HG03520 (cell line): ENCODE results near the gene RWDD3.

Experiments
- ATAC-seq: cut with Tn5 transposase; IDR thresholded peaks from one replicate; pipeline ENCODE4 v1.9.1; 2021; ENCODE audit warnings: mild to moderate bottlenecking, moderate library complexity; ENCODE audit not compliant: unreplicated experiment

RWDD3 gene

DNA sequence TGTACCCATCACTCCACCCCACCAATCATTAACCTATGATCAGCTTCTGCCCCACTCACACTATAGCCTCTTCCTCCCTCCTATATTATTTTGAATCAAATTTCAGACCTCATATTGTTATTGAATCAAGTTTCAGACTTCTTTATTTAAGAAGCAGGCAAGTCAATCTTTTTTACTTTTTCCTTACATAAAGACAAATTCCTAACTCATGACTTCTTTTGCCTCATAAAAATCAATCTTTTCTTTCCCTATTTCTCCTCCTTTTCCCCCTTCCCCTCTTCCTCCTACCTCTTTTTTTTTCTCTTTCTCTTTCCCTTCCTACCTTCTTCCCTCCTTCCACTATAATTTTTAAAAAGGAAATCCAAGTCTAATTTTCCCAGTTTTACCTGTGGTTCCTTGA is 4.3 kb upstream of the RWDD3 start:
- no peak for ATAC-seq

DNA sequence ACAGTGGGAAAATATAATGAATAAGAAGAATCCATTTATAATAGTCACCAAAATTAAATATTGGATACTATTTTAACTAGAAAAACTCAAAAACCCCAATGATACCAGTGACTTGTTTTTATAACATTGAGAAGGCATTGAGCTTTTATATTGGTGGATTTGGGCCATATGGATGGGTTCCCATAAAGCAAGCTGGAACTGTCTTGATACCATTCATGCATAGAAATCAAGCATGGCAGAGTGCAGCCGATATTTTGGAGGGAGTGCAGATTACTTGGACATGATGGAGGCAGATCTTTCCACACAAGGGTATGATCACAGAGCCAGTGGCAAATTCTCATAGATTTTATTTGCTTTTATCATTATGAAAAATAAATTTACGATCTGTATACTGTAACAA is 3.8 kb upstream of the RWDD3 start:
- ATAC-seq: no peak

DNA sequence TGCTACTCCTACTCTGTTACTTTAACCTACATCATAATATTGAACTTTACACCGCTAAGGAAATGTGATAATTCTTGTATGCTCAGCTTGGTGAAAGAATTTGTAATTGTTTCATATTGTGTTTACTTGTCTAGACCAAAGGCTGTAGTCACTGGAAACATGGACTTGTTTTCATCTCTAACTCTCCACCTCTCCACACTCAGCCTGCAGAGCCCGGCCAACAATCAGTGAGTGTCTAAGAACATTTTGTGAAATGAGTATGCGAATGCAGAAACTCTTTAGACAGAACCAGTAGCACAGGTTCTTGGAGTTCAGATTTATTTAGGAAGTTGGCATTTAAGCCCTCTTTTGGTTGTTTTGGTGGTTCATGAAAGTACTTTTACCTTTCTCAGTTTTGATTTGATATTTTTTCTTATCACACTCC is 3.2 kb upstream of the RWDD3 start:
- ATAC-seq: no peak

DNA sequence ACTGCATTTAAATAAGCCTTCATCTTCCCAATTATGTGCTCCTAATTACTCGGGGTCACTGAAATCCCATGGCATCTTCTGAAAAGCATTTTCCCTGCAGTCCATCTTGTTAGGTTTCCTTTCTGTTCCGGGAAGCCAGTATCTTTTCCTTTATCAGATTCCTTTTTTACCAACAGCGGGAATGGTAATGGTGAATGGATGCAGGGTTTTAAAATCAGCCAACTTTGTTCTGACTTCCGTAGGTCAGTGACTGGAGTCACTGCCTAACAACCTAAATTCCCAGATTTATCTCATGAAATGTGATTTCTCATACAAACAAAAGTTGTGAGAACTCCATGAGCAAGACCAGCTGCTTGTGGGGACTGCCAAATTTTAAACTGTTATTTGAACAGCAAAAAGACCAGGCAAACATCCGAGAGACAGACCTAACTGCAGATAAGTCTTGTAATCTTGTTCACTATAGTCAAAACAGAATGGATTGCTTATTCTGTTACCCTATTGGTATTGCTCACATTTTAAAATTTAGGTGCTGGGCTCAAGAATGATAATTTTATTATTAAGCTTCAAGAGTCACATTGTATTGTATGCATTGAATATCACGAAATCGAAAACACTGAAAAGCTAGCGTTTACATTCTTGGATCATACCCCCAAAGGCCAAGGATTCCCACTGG is 1.2 kb upstream of the RWDD3 start:
- ATAC-seq: no peak

DNA sequence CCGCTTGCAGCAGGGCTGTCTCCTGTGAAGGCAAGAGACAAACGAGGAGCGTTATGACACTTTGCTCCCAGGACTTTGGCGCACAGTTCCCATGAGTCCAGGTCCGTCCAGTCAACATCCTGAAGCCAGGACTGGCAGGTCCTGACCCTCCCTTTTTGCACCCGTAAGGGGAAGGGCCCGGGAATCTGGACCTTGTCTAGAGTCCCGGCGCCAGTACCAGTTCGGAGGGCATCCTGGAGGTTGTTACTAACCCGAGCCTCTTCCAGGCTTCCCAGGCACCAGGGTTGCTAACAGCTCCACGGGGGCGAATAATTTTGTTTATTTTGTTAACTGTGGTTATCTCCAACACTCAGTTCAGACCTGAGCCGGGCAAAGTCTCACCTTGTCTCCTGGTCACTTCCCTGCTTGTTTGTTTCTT is 682 bp upstream of the RWDD3 start:
- no peak for ATAC-seq

DNA sequence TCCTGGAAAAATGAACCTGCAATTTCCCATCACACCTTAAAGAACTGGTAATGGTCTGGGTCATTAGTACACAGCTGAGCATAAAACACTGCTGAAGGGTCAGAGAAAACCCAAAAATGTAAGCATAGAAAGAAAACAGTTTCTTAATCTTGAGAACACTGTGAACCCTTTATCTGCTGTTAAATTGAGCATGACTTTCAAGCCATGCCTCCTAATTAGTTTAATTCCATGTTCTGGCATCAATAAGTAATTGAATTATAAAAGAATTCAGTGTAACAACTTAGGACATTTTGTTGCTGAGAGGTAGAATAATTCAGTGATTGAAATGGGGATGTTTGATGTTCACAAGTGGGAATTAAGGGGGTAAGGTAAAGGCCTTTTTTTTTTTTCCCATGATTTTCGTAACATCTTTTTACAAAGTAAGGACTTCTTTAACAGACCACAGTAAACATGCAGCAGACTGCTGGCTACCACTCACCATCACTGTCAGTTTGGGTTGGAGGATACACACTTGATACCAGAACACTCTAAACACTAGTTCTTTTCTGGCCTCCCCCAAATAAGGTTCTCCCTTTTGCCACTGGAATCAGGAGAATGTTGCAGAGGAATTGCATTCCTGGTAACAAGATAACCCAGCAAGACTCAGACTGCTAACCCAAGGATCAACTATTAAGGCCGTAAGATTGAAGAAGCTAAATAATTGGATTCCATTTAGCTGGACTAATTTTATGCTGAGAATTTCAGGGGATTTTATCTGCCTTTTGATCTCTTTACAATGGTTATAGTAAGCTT is 3.0 kb downstream of the RWDD3 start:
- ATAC-seq: no peak

DNA sequence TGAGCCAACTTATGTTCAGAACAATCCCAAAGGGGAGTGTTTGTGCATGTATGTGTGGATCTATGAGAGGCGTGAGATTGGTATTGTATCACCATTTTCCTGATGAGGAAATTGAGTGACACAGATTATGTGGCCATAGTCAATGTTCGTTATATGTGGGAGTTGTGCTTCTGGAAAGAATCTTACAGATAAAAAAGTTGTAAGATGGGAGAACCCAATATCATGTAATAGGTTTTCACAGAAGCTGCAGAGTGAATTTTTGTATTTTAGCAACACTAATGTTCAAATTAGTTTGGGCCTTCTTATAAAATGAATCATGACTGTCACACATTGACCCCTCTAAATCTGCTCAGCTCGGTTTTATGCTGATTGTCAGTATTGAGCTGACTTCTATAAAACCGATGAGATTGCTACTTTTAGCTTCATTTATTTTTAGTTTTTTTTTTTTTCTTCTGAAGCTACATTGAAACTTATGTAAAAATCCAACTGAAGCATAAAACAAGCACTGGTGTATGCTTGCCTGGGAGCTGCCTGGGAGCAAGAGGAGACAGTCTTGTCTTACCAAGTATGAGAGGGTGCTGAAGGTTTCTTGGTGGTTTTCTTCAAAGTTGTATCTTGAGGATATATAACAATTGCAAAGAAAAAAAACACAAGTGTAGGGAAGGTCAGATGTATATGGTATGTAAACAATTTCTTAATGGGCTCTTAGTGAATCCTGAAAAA is 4.1 kb downstream of the RWDD3 start:
- ATAC-seq: no peak

DNA sequence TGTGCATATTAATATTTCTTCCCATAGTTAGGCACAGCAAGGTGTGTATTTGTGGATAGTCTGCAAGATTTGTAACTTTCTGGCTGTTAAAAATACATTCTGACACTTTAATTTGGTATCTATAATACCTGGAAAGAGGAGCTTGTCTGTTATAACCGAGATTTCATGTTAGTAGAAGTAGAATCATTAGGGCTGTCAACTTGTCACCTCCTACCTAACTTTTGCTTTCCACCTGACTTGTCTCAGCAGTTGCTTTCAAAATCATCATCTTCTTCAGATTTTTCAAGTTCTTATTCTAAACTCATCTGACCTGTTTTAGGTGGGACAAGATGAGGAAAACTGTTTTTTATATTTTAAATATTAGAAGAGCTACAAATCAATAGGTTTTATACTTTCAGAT is 11.0 kb downstream of the RWDD3 start:
- no peak for ATAC-seq

DNA sequence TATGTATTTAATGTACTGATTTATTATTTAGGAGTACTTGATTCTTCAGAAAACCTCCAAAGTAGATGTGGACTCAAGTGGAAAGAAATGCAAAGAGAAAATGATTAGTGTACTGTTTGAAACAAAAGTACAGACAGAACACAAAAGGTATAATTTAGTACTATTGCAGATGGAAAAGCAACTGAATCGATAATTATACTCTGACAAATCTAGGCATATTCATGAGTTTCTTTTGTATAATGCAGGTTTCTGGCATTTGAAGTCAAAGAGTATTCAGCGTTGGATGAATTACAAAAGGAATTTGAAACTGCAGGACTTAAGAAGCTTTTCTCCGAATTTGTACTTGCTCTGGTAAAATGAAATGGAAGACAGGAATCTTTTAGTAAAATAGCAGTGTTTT is 12.5 kb downstream of the RWDD3 start:
- ATAC-seq: no peak

DNA sequence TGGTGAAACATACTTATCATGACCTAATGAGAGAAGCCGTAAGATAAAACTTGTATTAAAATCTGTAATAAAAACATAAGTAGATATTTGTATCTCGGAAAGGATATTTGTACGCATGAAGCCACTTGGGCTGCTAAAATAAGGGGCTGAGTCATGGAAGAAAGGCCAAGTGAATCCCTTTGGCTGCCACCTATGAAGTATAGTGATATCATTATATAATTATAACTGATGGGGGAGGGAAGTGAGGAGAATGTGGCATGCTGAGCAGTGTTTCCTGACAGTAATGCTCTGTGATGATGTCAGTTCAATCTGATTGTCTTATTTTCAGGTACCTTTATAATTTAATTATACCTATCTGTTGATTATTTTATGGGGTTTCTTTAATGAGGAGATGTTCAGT is 13.6 kb downstream of the RWDD3 start:
- ATAC-seq: no peak

DNA sequence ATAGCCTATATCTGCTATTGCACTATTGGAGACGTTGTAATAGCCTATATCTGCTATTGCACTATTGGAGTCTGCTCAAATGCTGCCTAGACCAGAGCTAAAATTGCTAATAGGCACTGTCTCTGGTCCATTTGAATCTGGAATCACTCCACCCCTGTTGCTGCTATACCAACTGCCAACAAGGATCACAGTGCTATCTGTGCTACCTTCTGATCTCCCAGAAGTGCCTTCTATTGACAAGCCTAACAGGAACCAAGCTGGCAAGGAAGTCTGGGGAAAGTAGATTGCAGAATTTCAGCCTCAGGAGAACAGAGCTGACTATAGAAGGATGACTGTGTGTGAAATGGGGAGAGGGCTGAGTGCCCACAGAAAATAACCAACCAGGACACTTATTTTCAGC is 15.9 kb downstream of the RWDD3 start:
- no peak for ATAC-seq

DNA sequence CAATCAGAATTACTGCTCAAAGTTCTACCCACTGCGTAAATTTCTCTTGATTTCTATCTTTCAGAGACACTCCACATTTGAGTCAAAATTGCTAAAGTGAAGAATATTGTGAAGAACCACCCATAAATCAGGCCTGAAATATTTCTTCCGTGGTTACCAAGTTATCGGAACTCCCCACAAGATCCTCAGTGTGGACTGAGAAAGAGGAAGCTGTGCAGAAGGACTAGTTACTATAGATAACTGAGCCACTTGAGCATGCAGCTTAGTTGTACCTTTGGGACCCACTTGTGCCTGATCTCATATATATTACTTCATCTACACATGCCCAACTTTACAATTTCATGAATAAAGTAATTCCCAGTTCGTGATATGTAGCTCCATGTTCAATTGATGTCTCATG is 18.4 kb downstream of the RWDD3 start:
- no peak for ATAC-seq

DNA sequence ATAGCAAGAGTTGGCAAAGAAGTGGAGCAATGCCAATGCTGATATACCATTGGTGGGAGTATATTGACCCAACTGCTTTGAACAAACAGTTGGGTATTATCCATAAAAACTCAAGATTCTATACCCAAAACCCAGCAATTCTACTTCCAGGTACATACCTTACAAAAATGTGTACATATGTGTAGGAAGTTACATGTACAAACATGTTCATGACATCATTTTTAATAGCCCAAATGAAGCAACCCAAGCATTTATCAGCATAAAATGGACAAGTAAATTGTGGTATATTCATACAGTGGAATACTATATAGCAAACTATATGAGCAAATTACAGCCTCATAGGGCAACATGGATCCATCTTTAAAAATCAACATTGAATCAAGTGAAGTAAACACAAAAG is 20.9 kb downstream of the RWDD3 start:
- no peak for ATAC-seq

DNA sequence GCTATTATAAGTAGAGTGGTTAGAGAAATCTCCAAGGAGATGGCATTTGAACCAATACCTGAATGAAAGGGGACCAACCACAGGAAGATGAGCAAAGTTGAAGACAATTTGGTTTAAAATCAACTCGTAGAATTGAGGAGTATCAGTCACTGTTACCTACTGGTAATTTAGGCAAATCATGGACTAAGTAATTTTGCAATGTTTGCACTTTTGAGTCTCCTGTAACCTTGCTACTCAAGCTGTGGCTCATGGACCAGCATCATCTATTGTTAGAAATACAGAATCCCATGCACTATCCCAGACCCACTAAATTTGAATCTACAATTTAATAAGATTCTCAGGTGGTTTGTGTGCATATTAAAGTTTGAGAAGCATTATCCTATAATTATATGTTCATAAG is 21.8 kb downstream of the RWDD3 start:
- ATAC-seq: no peak

DNA sequence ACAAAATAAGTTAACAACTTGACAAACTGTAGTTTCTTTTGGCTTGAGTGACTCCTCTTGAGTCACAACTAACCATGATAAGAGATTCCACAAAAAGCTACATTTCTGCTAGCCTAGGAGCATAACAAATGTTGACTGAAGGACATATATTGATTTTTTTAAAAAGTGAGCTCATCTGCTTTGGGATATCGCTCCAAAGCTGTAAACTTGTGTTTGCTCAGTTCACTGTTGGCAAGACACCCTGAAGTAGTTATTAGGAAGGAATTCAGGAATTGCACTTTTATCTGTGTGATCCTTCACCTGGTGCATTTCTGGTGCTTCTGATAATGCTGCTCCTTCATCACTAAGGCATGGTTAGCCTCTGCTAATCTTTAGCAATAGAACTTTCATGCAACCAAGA is 23.7 kb downstream of the RWDD3 start:
- no peak for ATAC-seq

DNA sequence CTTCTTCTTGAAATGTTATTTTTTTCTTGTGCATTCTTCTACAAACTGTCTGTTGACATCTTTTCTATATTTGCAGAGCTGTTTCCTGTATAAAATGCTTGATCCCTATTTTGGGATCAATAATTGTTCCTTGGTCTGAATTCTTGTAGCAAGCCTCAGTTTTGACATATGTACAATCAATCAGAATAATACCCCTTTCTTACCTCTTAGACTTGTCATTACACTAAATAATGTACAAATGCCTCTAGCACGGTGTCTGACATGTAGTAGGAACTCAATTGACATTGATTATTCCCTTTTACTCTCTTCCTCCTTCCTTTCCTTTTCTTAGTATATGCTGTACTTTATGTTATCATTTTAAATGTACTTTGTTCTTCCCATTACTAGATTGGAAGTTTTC is 25.2 kb downstream of the RWDD3 start:
- no peak for ATAC-seq

DNA sequence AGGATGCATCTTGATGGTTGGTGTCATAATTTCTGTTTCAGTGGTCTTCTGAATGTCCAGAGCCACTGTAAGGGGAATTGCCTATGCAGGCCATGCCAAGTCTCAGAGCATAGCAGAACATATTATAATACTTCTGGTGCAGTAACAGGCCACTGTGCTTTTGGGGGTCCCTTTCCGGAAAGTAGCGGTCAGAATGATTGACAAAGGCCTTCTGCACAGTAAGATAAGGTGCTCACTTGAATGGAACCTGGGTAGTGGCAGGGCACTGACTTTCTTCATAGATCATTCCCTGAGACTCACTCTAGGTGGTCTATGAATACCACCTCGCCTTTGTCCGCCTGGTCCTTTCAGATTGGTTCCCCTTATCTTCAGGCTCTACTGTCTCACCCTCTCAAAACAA is 28.9 kb downstream of the RWDD3 start:
- ATAC-seq: no peak

DNA sequence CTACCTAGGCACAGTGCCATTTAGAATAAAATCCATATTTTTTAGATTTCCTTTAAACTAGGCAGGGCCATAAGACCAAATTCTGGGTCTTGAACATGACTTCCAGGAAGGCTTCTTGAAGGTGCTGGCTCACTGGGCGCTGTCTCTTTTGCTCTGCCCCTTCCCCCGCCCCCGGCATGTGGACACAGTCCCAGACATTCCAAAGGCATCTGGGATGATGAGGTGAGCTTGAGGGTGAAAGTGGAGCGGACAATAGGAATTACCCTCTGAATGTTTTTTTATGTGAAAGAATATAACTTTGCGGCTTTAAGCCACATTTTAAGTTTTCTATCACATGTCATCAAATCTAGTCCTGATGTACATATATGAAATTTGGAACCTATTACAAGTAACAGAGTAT is 29.4 kb downstream of the RWDD3 start:
- ATAC-seq: no peak

DNA sequence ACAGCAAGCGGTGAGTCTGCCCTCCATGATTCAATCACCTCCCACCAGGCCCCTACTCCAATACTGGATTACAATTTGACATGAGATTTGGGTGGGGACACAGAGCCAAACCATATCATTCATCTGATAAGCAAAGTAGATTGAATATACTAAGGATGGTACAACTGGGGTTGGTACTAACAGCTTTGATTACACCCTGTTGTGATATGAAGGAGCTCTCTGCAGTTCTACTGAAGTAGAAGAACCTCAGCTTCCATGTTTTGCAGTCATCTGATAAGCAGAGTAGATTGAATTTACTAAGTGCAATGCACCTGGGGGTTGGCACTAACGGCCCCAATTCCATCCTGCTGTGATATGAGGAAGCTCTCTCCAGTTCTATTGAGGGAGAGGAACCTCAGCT is 31.1 kb downstream of the RWDD3 start:
- ATAC-seq: no peak

DNA sequence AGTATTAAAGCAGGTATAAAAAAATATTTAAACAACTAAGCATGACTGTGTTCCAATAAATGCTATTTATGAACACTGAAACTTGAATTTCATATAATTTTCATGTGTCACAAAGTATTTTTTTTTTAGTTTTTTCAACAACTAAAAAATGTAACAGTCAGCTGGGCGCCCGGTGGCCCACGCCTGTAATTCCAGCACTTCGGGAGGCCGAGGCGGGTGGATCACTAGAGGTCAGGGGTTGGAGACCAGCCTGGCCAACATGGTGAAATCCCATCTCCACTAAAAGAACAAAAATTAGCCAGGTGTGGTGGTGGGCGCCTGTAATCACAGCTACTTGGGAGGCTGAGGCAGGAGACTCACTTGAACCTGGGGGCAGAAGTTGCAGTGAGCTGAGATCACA is 42.4 kb downstream of the RWDD3 start:
- ATAC-seq: no peak

DNA sequence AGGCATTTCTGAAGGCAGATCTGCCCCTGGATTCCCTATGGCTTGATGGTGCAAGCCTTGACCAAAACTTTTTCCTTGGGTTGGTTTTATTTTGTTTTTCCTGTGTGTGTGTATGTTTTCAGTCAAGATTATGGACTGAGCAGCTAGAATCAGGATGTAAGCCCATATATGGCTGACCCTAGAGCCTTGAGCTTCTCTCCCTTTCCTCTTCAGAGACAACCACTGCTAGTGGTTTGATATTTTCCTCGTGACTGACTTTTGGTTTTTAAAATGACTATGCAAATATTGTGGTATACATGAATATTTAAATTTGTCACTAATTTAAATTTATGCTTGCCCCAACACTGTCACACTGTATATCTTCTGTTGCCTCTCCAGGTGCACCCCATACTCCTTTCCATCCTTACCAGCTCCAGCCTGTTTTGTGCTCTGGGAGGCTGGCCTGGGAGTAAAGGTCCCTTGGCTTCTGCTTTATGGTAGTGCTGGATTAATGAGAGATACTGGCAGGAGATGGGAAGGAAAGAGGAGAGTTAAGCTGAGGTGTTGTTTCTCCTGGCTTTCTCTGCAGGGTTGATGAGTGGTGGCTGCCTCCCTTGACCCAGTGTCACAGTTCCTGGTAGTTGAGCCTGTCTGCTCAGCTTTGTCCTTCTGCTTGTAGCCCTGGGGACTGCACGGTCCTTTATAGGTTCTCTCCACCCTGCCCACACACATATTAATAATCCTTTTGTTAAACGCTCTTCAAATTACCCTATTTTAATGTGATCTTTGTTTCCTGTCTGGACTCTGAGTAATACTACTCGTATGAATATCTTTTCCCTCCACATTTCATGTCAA is 44.4 kb downstream of the RWDD3 start:
- peak; percentile 87 for ATAC-seq
